ENCODE data around the gene SGF29.
"Not testable (repeated sequence)": the region's sequence is repeated elsewhere in the genome, so short reads cannot be mapped to it uniquely, and the experiment has no call there.

SGF29 gene

DNA sequence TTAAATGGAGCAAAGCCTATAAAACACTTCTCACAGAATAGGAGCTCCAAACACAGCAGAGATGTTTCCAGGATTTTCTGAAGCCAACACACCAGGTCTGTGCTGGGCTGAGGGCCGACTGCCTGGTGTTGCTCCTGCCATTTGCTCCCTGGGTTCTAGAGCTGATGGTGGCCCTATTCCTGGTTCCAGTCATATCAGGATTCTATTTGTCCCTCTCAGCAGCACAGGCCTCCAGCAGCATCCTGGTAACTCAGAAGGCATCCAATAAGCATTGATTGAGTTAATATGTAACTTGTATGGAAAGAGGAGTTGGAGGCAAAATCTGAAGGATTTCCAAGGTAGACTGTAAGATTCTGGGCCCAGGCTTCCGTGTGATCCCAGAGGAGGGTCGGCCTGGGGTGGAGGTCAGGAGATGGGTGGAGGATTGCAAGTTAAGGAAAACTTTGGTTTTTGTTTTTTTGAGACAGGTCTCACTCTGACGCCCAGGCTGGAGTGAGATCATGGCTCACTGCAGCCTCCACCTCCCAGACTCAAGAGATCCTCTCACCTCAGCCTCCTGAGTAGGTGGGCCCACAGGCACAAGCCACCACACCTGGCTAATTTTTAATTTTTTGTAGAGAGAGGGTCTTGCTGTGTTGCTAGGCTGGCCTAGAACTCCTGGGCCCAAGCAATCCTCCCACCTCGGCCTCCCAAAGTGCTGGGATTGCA is 20.6 kb upstream of the SGF29 start:
- no peak for DNase-seq (ENCODE audit: low read depth in 2 of 2)

DNA sequence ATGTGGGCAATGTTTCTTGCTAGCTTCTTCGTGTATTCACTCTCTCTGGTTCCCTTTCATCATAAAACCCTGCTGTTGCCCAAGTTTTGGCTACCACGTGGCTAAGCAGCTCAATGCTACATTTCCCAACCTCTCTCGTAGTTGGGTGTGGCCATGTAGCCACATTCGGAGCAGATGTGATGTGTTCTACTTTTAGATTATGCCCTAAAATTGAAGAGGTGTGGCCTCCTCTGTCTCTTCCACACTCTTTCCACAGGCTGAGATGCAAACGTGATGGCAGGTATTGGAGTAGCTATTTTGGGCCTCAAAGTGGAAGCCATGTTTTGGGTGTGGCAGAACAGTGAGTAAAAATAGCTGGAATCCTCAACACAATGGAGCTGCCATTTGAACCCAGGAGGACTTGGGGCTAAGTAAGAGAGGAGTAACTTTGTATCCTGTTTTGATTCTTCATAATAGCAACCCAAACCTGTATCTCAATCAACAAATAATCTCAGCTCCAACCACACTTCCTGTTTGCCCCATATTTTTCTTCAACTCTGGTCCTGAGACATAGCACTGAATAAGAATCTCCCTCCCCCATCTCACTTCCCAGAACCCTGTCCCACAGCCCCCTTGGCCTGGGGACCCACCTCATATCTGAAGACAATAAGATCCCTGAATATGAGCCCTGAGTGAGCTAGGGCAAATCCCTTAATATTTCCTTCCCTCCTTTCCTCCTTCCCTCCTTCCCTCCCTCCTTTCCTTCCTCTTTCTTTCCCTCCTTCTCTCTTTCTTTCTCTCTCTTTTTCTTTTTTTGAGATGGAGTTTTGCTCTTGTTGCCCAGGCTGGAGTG is 19.0 kb upstream of the SGF29 start:
- no peak for DNase-seq (ENCODE audit: low read depth in 2 of 2)

DNA sequence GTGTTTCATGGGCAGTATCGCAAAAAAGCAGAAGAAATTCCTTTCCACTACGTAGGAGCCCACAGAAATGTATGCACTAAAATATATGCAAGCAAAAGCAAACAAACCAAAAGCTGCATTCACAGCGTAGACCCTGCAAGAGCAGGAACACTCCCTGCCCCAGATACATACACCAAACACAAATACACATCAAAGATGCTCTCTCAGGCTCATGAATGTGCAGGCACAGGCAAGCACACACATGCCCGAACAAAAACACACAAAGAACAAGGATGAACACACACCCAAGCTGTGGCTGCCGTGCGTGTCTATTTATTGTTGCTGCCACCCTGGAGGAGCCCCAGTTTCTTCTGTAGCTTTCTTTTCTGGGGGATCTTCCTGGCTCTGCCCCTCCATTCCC is 16.6 kb upstream of the SGF29 start:
- no peak for DNase-seq (ENCODE audit: low read depth in 2 of 2)

- DNase-seq (ENCODE audit: low read depth in 2 of 2), result no peak
Observed at GRCh38 chr16:28537964-28538732, 15.6 kb upstream of the SGF29 start.

- no peak for DNase-seq (ENCODE audit: low read depth in 2 of 2)
Observed at GRCh38 chr16:28538733-28539596, 14.8 kb upstream of the SGF29 start, which contains the start of gene NUPR1. Gene NUPR1, minus strand, starts transcription at chr16:28538974. Its CDS starts 67 bp downstream, at chr16:28538907.

DNA sequence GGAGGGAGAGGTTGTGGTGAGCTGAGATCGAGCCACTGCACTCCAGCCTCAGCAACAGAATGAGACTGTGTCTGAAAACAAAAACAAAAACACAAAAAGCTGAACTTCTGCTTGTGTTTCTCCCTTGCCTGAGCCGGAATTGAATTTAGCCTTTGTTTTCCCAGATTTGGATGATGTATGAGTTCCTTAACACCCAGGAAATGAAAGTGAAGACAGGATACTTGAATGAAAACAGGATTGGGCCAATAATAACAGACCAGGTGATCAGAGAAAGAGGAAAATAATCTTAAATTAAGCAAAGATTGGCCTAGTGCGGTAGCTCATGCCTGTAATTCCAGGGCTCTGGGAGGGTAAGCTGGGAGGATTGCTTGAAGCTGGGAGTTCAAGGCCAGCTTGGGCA is 13.4 kb upstream of the SGF29 start:
- DNase-seq (ENCODE audit: low read depth in 2 of 2), result no peak

GRCh38 chr16:28542646-28543045 is 11.1 kb upstream of the SGF29 start:
- DNase-seq (ENCODE audit: low read depth in 2 of 2), result no peak

- DNase-seq (ENCODE audit: low read depth in 2 of 2), result no peak
Observed at GRCh38 chr16:28543072-28543471, 10.6 kb upstream of the SGF29 start.

- DNase-seq (ENCODE audit: low read depth in 2 of 2), result no peak
Observed at GRCh38 chr16:28544998-28545397, 8.7 kb upstream of the SGF29 start.

- not testable (repeated sequence) for DNase-seq (ENCODE audit: low read depth in 2 of 2)
Observed at GRCh38 chr16:28545964-28546363, 7.8 kb upstream of the SGF29 start.

GRCh38 chr16:28546626-28547025 is 7.1 kb upstream of the SGF29 start:
- DNase-seq (ENCODE audit: low read depth in 2 of 2), result no peak

DNA sequence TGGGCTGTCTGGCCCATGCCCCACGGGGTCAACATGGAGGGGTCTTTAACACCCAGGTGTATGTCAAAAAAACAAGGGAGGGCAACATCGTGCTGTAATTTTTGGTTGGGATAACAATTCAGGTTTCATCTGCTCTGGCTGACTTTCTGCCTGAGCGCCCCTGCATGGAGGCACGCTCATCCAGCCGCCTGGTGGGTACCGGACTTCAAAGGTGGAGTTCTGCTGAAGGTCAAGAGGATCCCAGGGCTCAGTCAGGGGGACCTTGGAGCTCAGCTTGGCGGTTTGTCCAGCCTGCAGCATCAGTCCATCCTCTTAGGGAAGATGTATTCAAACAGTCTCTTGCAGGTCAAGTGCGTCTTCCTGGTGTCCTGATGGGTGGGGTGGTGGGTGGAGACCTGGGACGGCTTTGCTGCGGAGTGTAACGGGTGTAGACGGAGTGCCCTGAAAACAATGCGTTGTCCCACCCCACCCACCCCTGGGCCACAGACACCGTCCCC is 5.4 kb upstream of the SGF29 start:
- no peak for DNase-seq (ENCODE audit: low read depth in 2 of 2)

DNA sequence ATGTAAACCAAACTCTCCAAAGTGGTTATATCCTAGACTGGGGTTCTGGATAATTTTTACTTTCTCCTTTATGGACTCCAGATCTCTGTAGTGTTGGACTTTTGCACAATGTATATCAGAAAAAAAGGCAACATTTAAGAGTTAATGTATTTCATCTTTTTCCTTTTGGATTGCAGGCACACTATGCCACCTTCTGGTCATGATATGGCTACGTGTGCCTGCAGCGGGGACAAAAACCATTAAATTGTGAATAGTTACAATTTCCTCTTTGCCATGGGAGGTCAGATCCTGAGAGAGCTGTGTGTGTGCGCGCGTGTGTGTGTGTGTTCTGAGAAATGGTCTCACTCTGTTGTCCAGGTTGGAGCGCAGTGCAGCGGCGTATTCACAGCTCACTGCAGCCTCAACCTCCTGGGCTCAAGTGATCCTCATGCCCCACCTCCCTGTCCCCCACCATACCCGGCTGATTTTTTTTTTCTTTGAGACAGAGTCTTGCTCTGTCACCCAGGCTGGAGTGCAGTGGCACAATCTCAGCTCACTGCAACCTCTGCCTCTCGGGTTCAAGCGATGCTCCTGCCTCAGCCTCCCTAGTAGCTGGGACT is 4.3 kb upstream of the SGF29 start:
- DNase-seq (ENCODE audit: low read depth in 2 of 2), result no peak

DNA sequence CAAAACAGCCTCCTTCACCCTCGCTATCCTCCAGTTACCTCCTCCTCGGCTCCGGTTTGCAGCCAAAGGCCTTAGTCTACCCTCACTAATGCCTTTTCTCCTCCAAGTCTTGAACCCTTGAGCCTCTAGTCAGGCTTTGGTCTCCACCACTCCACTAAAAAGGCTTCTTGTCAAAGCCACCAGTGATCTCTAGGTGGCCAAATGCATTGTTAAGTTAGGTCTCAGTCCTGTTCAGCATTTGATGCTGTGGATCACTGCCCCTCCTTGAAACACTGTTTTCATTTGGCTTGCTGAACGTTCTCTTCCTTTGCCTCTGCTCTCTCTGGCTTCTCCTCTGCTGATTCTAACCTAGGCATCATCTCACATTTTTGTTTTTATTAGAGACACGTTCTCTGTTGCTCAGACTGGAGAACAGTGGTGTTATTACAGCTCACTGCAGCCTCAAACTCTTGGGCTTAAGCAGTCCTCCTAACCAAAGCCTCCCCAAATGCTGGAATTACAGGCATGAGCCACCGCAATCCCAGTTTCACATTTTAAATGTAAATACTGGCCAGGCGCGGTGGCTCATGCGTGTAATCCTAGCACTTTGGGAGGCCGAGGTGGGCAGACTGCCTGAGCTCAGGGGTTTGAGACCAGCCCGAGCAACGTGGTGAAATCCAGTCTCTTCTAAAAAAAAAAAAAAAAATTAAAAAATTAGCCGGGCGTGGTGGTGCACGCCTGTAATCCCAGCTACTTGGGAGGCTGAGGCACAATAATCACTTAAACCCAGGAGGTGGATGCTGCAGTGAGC is 1.1 kb downstream of the SGF29 start:
- no peak for DNase-seq (ENCODE audit: low read depth in 2 of 2)

DNA sequence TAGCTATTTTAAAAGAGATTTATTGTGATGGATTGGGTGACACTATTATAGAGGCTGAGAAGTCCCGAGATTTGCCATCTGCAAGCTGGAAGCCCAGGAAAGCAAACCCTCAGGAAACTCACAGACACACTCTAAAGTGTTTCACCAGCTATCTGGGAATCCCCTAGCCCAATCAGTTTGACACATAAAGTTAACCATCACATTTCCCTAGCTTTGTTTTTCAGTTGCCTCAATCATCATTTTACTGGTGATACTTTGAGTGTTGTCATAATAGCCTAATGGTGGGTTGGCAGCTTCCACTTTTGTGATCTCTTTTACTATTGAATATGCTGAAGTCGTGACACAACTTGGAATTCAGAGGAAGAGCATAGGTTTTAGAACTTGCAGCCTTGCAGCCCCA is 1.8 kb downstream of the SGF29 start:
- no peak for DNase-seq (ENCODE audit: low read depth in 2 of 2)

DNA sequence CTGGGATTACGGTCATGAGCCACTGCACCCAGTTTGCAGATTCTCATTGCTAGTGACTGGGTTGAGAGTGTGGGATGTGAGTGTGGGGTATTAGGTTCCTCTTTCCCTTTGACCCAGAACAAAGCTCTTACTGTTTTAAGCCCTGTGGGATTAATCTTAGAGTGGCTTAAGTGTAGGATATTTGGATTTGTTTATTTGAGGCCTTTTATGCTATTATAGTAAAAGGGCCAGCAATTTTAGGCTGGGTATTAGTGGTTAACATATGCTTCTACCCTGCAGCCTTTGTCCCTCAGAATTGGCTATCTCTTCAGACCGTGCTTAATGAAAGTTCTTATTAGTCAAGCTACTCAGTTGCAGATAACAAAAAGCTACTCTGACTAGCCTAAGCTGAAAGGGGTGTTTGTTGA is 3.2 kb downstream of the SGF29 start:
- no peak for DNase-seq (ENCODE audit: low read depth in 2 of 2)

DNA sequence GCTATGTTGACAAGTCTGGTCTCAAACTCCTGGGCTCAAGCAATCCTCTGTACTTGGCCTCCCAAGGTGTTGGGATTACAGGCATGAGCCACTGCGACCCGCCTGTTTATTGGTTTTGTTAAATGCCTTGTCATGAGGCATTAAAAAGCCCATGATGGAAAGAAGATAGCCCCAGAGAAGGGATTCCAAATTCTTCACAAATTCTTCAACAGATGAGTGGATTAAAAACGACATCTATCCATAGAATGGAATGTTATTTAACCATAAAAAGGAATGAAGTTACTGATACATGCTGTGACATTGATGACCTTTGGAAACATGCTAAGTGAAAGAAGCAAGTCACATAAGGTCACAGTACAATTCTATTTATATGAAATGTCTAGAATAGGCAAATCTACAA is 4.7 kb downstream of the SGF29 start:
- no peak for DNase-seq (ENCODE audit: low read depth in 2 of 2)

DNA sequence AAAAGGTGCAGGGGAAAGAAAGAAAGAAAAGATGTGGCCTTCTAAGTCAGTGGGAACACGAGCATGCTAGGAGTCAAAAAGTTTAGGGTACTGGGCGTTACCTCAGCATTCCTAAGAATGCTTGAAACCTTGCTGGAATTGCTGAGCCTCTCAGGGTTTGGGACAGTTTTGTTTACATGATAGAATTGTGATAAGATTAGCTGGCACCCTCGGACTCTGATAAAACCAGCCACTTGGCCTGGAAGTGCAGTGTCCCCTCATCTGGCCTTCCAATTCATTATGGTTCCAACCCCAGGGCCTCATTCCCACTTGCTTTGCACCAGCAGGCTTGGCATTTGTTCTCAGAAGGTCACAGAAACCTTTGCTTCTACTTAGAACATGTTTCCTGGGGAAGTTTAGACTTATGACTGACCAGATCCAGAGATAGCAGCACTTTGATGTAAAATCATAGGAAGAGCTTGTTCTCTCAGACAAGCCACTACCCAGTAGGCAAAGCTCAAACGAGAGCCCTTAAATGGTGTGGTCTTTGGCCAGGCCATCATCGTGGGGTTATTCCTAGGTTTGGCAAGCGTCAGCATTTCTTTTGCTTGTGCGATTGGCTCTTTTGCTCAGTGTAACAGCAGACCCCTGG is 8.0 kb downstream of the SGF29 start:
- no peak for DNase-seq (ENCODE audit: low read depth in 2 of 2)

- no peak for DNase-seq (ENCODE audit: low read depth in 2 of 2)
Observed at GRCh38 chr16:28562199-28562598, 8.5 kb downstream of the SGF29 start.

- no peak for DNase-seq (ENCODE audit: low read depth in 2 of 2)
Observed at GRCh38 chr16:28563218-28563617, 9.5 kb downstream of the SGF29 start.

Measured in stimulated activated CD8-positive, alpha-beta memory T cell treated with anti-CD3 and anti-CD28 coated beads, Interleukin-15, amount 100 ng/mL, for 48 hours (primary cell).